ENCODE data around the gene FPGS. TPM values are rescaled to one million over a fixed set of nuclear protein-coding genes. Genes with fewer than 3 reads are reported as not detected.

Gene FPGS
- total RNA-seq, 1 donor from 2014 or later, result 68.9 TPM

GRCh38 chr9:127793093-127793708 lies 9.5 kb upstream of the FPGS start:
- TF ChIP-seq CTCF (IDR thresholded peaks at IDR 0.05), result no peak

GRCh38 chr9:127794001-127794791 lies 8.5 kb upstream of the FPGS start:
- no peak for TF ChIP-seq CTCF (IDR thresholded peaks at IDR 0.05)
- peak; percentile 79 for ATAC-seq

More at GRCh38 chr9:127793093-127793708, 9.5 kb upstream of the FPGS start:
- intact Hi-C loops (cut with DNase I), result no loop called here
- H3K27ac ChIP-seq, result no peak overlapping the region
- ATAC-seq (no peak), DNase-seq (no peak)
- H3K4me1 ChIP-seq, result peaks cover 35% of the 10 kb centered on the region
- H3K9me3 ChIP-seq, result no peaks in the 10 kb centered on the region
- H3K4me3 ChIP-seq, result no peak overlapping the region
- no peaks in the 10 kb centered on the region for H3K27me3 ChIP-seq
- peaks cover 45% of the 10 kb centered on the region for H3K36me3 ChIP-seq

GRCh38 chr9:127796225-127796813 lies 6.4 kb upstream of the FPGS start:
- intact Hi-C loops (cut with DNase I), result no loop called here
- H3K36me3 ChIP-seq, result peaks cover 14% of the 10 kb centered on the region
- H3K4me1 ChIP-seq, result peaks cover 33% of the 10 kb centered on the region
- ATAC-seq (peak; percentile 60), DNase-seq (peak; percentile 82)
- H3K27me3 ChIP-seq, result no peaks in the 10 kb centered on the region
- no peak for TF ChIP-seq CTCF (IDR thresholded peaks at IDR 0.05)
- no peak overlapping the region for H3K4me3 ChIP-seq
- peak overlapping the region; percentile 51 for H3K27ac ChIP-seq
- H3K9me3 ChIP-seq, result no peaks in the 10 kb centered on the region

More at GRCh38 chr9:127794001-127794791, 8.5 kb upstream of the FPGS start:
- Histone ChIP-seq H3K36me3 (peaks cover 35% of the 10 kb centered on the region), H3K27me3 (no peaks in the 10 kb centered on the region), H3K4me1 (peaks cover 29% of the 10 kb centered on the region), H3K27ac (peak overlapping the region; percentile 77), H3K4me3 (no peak overlapping the region), H3K9me3 (no peaks in the 10 kb centered on the region)
- peak; percentile 77 for DNase-seq
- intact Hi-C loops (cut with DNase I), result no loop called here

GRCh38 chr9:127796852-127797370 lies 5.8 kb upstream of the FPGS start:
- Histone ChIP-seq H3K9me3 (no peaks in the 10 kb centered on the region), H3K4me1 (peaks cover 39% of the 10 kb centered on the region), H3K36me3 (peaks cover 8% of the 10 kb centered on the region), H3K27ac (peak overlapping the region; percentile 51), H3K27me3 (no peaks in the 10 kb centered on the region), H3K4me3 (no peak overlapping the region)
- intact Hi-C loops (cut with DNase I), result no loop called here
- DNase-seq, result no peak
- no peak for TF ChIP-seq CTCF (IDR thresholded peaks at IDR 0.05)
- no peak for ATAC-seq

- no peak for TF ChIP-seq CTCF (IDR thresholded peaks at IDR 0.05)
- Histone ChIP-seq H3K4me3 (peak overlapping the region; percentile 72), H3K9me3 (no peaks in the 10 kb centered on the region), H3K27ac (peak overlapping the region; percentile 94), H3K36me3 (peaks cover 20% of the 10 kb centered on the region), H3K27me3 (no peaks in the 10 kb centered on the region), H3K4me1 (peaks cover 40% of the 10 kb centered on the region)
- intact Hi-C loops (cut with DNase I), result no loop called here
- ATAC-seq (no peak), DNase-seq (no peak)
Measured at GRCh38 chr9:127801955-127802575, 617 bp upstream of the FPGS start.
